B cell (primary cell): Measurements from ENCODE around the gene AGR3. TPM values are rescaled to one million over a fixed set of nuclear protein-coding genes. Genes with fewer than 3 reads are reported as not detected.

Experiments used
- ATAC-seq: fragments of 200-7000 bp; cut with Tn5 transposase; one replicate; pipeline ENCODE4 v1.10.0; 2021; ENCODE audit warnings: low read depth, mild to moderate bottlenecking, moderate number of reproducible peaks, moderate library complexity
- CTCF ChIA-PET: fragments of 350-600 bp; sonication (Branson Sonifier 250); formaldehyde crosslinking; loops from one replicate; lab custom pipeline; 2021; ENCODE audit warnings: antibody characterized with exemption, inconsistent platforms; lab: Charles Lee
- POLR2A ChIA-PET: fragments of 350-600 bp; sonication (Branson Sonifier 250); formaldehyde crosslinking; loops from one replicate; lab custom pipeline; 2021; ENCODE audit warnings: antibody characterized with exemption; lab: Charles Lee
- DNase-seq: peaks from one replicate; pipeline ENCODE4 v3.0.0; 2013
- H2AFZ ChIP-seq: 2 replicates; pipeline ENCODE4 v1.6.1; 2012; ENCODE audit warnings: mild to moderate bottlenecking, low read depth, low read length; ENCODE audit not compliant: insufficient read depth, poor library complexity, severe bottlenecking
- H3K27ac ChIP-seq, 2 donors: 1 replicate in 1 of 2; 2 replicates in 1 of 2; pipeline ENCODE4 v1.5.1; 2012 to 2013; ENCODE audit warnings: low read length in 2 of 2, mild to moderate bottlenecking in 2 of 2, moderate library complexity in 1 of 2
- H3K27me3 ChIP-seq, 4 experiments: fragments of 200-600 bp in 1 of 4; sonication (generic) in 1 of 4; replicated peaks in 1 of 4; 1 replicate in 2 of 4; 2 replicates in 2 of 4; pipeline versions ENCODE4 v1.6.1 to v1.7.0; 2013 to 2016; ENCODE audit warnings: low read length in 3 of 4, mild to moderate bottlenecking in 2 of 4, mixed read lengths in 1 of 4, moderate library complexity in 1 of 4; ENCODE audit not compliant: insufficient read depth in 4 of 4, control insufficient read depth in 3 of 4; ENCODE audit errors: control extremely low read depth in 1 of 4
- H3K36me3 ChIP-seq, 2 experiments: replicated peaks in 1 of 2; 1 replicate in 1 of 2; 2 replicates in 1 of 2; pipeline versions ENCODE4 v1.6.1 to v1.7.1; 2013; ENCODE audit warnings: low read length in 1 of 2; ENCODE audit not compliant: insufficient read depth in 2 of 2, control insufficient read depth in 1 of 2; ENCODE audit errors: control extremely low read depth in 1 of 2, extremely low read depth in 1 of 2
- H3K4me1 ChIP-seq, 2 donors: fragments of 200-600 bp in 1 of 2; sonication (generic) in 1 of 2; 1 replicate in 1 of 2; 2 replicates in 1 of 2; pipeline versions ENCODE4 v1.5.1 to v1.6.1; 2013 to 2017; ENCODE audit warnings: low read length in 2 of 2; ENCODE audit not compliant: control insufficient read depth in 2 of 2, insufficient read depth in 2 of 2
- H3K4me2 ChIP-seq: replicated peaks from 2 replicates; pipeline ENCODE3; 2012; ENCODE audit warnings: mild to moderate bottlenecking, low read depth, low read length; ENCODE audit not compliant: poor library complexity, severe bottlenecking
- H3K4me3 ChIP-seq, 5 experiments: fragments of 200-600 bp in 1 of 5; sonication (generic) in 1 of 5; 1 replicate in 3 of 5; 2 replicates in 2 of 5; pipeline versions ENCODE4 v1.5.1 to v1.7.0; 2011 to 2016; ENCODE audit warnings: low read length in 4 of 5, mild to moderate bottlenecking in 4 of 5, low read depth in 2 of 5, control low read depth in 1 of 5, moderate library complexity in 1 of 5; ENCODE audit not compliant: insufficient read depth in 1 of 5; ENCODE audit errors: control extremely low read depth in 1 of 5, extremely low read depth in 1 of 5
- H3K79me2 ChIP-seq: fragments of 200-600 bp; sonication (generic); one replicate; pipeline ENCODE4 v1.6.0; 2016; ENCODE audit warnings: low read length; ENCODE audit not compliant: control insufficient read depth, insufficient read depth
- H3K9ac ChIP-seq: fragments of 200-600 bp; sonication (generic); 2 replicates; pipeline ENCODE4 v1.6.1; 2017; ENCODE audit warnings: mild to moderate bottlenecking, low read length, moderate library complexity
- H3K9me3 ChIP-seq, 3 donors: one replicate each; pipeline versions ENCODE4 v1.6.1 to v1.7.1; 2013; ENCODE audit warnings: low read length in 2 of 3; ENCODE audit not compliant: control insufficient read depth in 2 of 3, insufficient read depth in 1 of 3; ENCODE audit errors: control extremely low read depth in 1 of 3
- H4K20me1 ChIP-seq: 2 replicates; pipeline ENCODE4 v1.6.0; 2012; ENCODE audit warnings: mild to moderate bottlenecking, low read length; ENCODE audit not compliant: insufficient read depth, control insufficient read depth, poor library complexity, severe bottlenecking
- H3K27ac Mint-ChIP-seq: one replicate; pipeline ENCODE4 v1.8.0; 2021; ENCODE audit warnings: mixed read lengths
- H3K27me3 Mint-ChIP-seq: one replicate; pipeline ENCODE4 v1.8.0; 2021; ENCODE audit warnings: mixed read lengths
- H3K4me1 Mint-ChIP-seq: one replicate; pipeline ENCODE4 v1.8.0; 2021; ENCODE audit warnings: mixed read lengths
- H3K4me3 Mint-ChIP-seq: one replicate; pipeline ENCODE4 v1.8.0; 2021; ENCODE audit warnings: mixed read lengths
- H3K9me3 Mint-ChIP-seq: one replicate; pipeline ENCODE4 v1.8.0; 2022; ENCODE audit warnings: mixed read lengths; ENCODE audit not compliant: insufficient read depth
- EZH2 ChIP-seq: IDR thresholded peaks from 2 replicates; pipeline ENCODE4 v1.6.1; 2012; ENCODE audit warnings: borderline replicate concordance, low read depth, mild to moderate bottlenecking, moderate library complexity, low read length; ENCODE audit not compliant: insufficient read depth, poor library complexity, severe bottlenecking
- WGBS: methylation state at CpG from one replicate; pipeline ENCODE4 v1.1.5; 2013; ENCODE audit warnings: missing lambda C conversion rate; ENCODE audit not compliant: insufficient coverage; 5-methylcytosine and 5-hydroxymethylcytosine counted together
- intact Hi-C: fragments of 100-400 bp; cut with micrococcal nuclease; formaldehyde crosslinking; loops from one replicate; pipeline ENCODE4 v1.10.0; 2022
- polyA plus RNA-seq: library from polyadenylated mRNA; depleted of rRNA; stranded (reverse); fragments of >200 nt; gene quantifications from 2 replicates; pipeline ENCODE4 v1.2.3, GENCODE V29; 2012
- total RNA-seq, 2 donors: library from RNA; stranded (reverse); fragments of 120-200 nt in 1 of 2; gene quantifications; 1 replicate in 1 of 2; 2 replicates in 1 of 2; pipeline versions ENCODE4 v1.2.3 to v1.2.4, GENCODE V29; 2013 to 2022
- TF ChIP-seq, protein P1 (sequence below): fragments of 200-600 bp; IDR thresholded peaks from one replicate; pipeline ENCODE4 v1.8.0; 2022; ENCODE audit warnings: antibody characterized with exemption, mild to moderate bottlenecking

Gene AGR3
- total and polyA plus RNA-seq, 2 donors (not counting 1 experiment from before 2014, with no cell fraction given), result not detected

DNA sequence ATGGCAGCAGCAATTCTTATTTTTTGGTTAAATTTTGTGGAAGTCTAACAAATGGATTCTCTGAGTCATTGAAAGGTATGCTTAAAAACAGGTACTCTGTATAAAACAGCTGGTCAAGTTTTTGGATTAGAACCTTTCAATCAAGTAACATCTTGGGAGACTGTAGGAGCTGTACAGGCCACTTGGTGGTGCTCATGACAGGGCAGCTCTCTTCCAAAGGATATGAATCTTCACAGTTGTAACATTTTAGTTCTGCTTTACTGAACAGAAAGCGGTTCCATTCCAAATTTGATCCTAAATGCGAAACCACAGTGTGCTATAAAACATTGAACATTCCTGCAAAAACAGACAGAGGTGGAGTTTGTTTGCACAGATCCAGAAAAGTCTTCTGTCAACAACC, 44.5 kb upstream of the AGR3 start:
- H3K9me3 Mint-ChIP-seq, result no peaks in the 10 kb centered on the region
- intact Hi-C loops, result loop anchor here (5.0 kb wide), 2 partner anchors 56 to 371 kb away; partner anchors contain the start of gene AHR
- CTCF ChIA-PET, result interaction anchor here (0.6 to 1.3 kb wide), 7 partner anchors 8 to 375 kb away, joined by 3 to 5 read pairs (median 3); no protein-coding TSS in a partner anchor

DNA sequence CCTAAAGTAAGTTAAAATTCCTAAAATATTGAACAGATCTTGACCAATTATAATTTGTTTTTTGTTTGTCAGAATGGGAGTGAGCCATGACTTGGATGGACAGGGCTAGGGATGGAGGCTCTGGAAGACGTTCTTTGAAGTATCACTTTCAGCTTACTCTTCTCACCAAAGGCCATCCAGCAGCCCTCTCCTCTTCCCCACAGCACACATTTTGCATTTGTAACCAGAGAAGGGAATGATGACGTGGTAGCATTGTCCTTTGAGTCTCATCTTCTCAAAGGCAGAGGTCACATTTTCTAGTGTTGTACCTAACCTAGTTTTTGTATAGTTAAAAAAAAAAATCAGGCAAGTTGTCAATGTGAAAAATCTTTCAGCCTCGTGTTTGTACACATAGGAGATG, 43.8 kb upstream of the AGR3 start:
- peaks cover 24 to 34% of the 10 kb centered on the region in 2 donors for H3K4me1 ChIP-seq
- intact Hi-C loops, result loop anchor here (5.0 kb wide), 2 partner anchors 57 to 372 kb away; partner anchors contain the start of gene AHR
- peaks cover 38% of the 10 kb centered on the region for H3K4me1 Mint-ChIP-seq
- H3K9ac ChIP-seq, result no peak overlapping the region
- CTCF ChIA-PET, result interaction anchor here (0.6 to 1.3 kb wide), 7 partner anchors 8 to 376 kb away, joined by 3 to 5 read pairs (median 3); no protein-coding TSS in a partner anchor
- H3K27ac ChIP-seq, result no peak overlapping the region
- H3K27me3 ChIP-seq, result peaks cover 0 to 12% (median 1%) of the 10 kb centered on the region in 4 experiments
- H2AFZ ChIP-seq, result no peak overlapping the region
- peaks cover 15% of the 10 kb centered on the region for H3K27me3 Mint-ChIP-seq
- H4K20me1 ChIP-seq, result no peaks in the 10 kb centered on the region
- H3K79me2 ChIP-seq, result no peaks in the 10 kb centered on the region
- H3K36me3 ChIP-seq, result no peaks in the 10 kb centered on the region
- no peak overlapping the region for H3K4me2 ChIP-seq
- no peak for DNase-seq
- no peak for ATAC-seq
- no peak overlapping the region for H3K4me3 ChIP-seq
- no peaks in the 10 kb centered on the region for H3K9me3 ChIP-seq
- POLR2A ChIA-PET, result no interaction called here
- no CpG with 5 or more reads among the region's 3 CpGs for WGBS
- H3K9me3 Mint-ChIP-seq, result no peaks in the 10 kb centered on the region
- H3K4me3 Mint-ChIP-seq, result no peak overlapping the region
- no peak overlapping the region for H3K27ac Mint-ChIP-seq
- TF ChIP-seq EZH2, result no peak
- TF ChIP-seq, protein P1, sequence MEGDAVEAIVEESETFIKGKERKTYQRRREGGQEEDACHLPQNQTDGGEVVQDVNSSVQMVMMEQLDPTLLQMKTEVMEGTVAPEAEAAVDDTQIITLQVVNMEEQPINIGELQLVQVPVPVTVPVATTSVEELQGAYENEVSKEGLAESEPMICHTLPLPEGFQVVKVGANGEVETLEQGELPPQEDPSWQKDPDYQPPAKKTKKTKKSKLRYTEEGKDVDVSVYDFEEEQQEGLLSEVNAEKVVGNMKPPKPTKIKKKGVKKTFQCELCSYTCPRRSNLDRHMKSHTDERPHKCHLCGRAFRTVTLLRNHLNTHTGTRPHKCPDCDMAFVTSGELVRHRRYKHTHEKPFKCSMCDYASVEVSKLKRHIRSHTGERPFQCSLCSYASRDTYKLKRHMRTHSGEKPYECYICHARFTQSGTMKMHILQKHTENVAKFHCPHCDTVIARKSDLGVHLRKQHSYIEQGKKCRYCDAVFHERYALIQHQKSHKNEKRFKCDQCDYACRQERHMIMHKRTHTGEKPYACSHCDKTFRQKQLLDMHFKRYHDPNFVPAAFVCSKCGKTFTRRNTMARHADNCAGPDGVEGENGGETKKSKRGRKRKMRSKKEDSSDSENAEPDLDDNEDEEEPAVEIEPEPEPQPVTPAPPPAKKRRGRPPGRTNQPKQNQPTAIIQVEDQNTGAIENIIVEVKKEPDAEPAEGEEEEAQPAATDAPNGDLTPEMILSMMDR, result no peak

More for the DNA sequence above, 44.5 kb upstream of the AGR3 start:
- peaks cover 15% of the 10 kb centered on the region for H3K27me3 Mint-ChIP-seq
- H3K4me3 Mint-ChIP-seq, result no peak overlapping the region
- H3K36me3 ChIP-seq, result no peaks in the 10 kb centered on the region
- no peaks in the 10 kb centered on the region for H3K79me2 ChIP-seq
- peak; percentile 44 for ATAC-seq
- no peaks in the 10 kb centered on the region for H4K20me1 ChIP-seq
- peaks cover 0 to 19% (median 1%) of the 10 kb centered on the region in 4 experiments for H3K27me3 ChIP-seq
- peaks cover 42% of the 10 kb centered on the region for H3K4me1 Mint-ChIP-seq
- no peak overlapping the region for H3K27ac ChIP-seq
- no peak for TF ChIP-seq EZH2
- TF ChIP-seq, protein P1, result peak; percentile 47
- no peak overlapping the region for H3K4me3 ChIP-seq
- WGBS, result no CpG with 5 or more reads among the region's 2 CpGs
- no peak overlapping the region for H2AFZ ChIP-seq
- no peak overlapping the region for H3K9ac ChIP-seq
- peak; percentile 41 for DNase-seq
- no peaks in the 10 kb centered on the region for H3K9me3 ChIP-seq
- POLR2A ChIA-PET, result no interaction called here
- H3K4me1 ChIP-seq, result peaks cover 24 to 34% of the 10 kb centered on the region in 2 donors
- no peak overlapping the region for H3K4me2 ChIP-seq
- H3K27ac Mint-ChIP-seq, result no peak overlapping the region
